Measurements from ENCODE around the gene HSP90AA1.
"Not testable (repeated sequence)": the region's sequence is repeated elsewhere in the genome, so short reads cannot be mapped to it uniquely, and the experiment has no call there.

Gene HSP90AA1

DNA sequence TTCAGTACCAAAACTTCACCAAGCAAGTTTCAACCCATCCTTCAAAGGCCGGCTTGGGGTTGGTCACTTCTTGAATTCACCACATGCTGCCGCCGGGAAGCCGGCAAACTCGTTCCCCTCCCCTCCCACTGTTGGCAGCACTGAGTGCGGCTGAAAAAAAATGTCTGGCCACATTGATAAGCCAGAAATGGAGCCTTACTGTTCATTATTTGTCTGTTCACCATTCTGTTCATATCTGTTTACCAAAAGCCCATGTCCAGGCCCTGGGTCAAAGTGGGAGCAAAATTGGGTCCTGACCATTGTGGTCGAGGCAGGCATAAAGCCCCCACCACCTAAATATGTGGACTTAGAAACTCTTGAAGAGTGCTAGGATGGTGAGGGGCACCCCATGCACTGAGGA lies 7.3 kb upstream of the HSP90AA1 start:
- DNase-seq (ENCODE audit: low read depth): no peak

DNA sequence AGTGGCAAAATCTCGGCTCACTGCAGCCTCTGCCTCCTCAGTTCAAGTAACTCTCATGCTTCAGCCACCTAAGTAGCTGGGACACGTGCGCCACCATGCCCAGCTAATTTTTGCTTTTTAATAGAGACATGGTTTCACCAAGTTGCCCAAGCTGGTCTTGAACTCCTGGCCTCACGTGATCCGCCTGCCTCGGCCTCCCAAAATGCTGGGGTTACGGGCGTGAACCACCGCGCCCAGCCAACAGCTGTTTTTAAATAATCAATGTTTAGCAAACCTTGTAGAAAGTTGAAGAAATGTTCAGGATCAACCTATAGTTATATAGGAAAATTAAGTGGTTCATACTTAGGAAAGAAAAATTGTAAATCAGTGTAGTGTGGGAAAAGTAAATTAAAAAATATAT lies 6.0 kb upstream of the HSP90AA1 start:
- no peak for DNase-seq (ENCODE audit: low read depth)

DNA sequence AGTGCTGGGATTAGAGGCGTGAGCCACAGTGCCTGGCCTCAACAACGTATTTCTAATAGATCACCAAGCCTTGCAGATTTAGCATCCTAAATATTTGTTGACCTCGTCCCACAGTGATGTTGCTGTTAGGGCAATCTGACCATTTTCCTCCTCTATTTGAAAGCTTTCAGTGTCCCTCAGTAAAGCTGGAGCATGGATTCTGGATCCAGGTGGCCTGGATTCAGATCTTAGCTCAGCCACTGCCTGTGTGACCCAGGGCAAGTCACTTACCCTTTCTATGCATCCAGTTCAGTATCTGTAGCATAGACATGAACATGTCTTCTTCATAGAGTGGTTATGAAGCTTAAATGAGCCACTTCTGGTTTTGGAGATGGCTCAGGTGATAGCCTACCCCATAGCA lies 3.9 kb upstream of the HSP90AA1 start:
- no peak for DNase-seq (ENCODE audit: low read depth)

DNA sequence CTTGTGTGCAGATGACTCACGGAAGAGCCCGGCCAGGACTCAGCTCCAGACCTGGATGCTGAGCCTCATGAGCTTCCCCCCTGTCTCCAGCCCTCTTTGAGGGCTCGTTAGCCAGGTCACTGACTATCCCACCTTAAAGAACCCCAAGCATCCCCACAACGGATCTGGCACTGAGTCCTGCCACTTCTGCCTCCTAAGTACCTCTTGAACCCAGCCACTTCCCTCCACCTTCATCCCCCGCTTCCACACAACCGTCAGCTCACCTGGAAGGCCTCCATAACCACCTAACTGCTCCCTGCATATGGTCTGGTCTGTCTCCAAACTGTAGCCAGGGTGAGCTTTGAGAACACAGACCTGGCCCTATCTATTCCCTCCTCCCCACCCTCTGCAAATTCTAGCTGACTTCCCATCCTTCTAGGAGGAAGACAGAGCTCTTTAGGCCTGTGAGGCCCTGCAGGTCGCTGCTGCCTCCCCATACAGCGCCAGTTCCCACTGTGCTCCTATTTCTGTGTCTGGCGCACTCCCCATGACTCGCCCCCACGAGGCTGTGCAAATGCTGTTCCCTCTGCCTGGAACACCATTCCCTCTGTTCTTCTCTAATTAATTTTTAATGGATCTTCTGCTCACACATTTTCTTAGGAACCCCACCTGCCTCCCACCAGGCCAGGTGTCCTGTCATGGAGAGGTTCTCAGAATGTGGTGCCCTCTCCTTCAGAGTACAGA lies 2.9 kb upstream of the HSP90AA1 start:
- DNase-seq (ENCODE audit: low read depth): no peak

DNA sequence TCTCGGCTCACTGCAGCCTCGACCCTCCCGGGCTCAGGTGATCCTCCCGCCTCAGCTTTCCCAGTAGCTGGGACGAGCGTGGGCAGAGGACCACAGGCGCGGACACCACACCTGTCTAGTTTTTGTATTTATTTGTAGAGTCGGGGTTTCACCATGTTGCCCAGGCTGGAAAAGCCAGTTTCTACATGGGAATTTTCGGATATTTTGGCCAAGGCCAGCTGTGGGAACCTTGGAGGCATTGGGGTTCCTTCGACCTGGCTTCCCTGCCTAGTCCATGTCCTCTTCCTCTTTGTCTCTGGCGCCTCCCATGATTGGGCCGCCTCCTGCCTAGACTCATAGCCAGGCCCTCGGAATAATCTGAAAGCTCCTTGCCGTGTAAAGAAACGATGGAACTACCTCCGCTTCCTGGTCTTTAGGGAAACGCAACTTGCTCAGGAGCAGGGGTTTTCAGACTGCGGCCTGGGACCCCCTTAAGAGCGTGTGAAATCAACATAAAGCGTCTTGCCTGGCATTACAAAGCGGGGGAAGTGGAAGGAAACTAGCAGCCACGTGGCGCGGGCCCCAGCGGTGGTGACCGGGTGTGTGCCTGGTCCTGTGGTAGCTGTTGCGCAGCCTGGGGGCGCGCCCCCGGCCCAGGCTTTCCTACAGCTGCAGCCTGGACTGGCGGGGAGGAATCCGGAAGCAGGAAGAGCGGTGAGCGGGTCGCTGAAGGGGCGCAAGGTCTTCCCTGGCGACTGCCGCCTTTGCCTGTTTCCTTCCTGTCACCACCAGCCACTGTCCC lies 1.4 kb upstream of the HSP90AA1 start:
- peak; percentile 34 for DNase-seq (ENCODE audit: low read depth)

DNA sequence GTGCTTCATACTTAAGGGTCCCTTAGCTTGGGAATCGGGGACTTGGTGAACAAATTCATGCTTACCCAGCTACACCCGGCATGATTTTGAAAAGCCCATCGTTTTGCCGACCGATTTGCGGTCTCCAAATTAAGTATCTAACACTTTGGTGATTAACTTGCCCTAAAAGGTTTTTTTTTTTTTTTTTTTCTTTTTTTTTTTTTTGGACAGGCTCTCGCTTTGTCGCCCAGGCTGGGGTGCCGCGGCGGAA lies 843 bp upstream of the HSP90AA1 start:
- DNase-seq (ENCODE audit: low read depth): no peak

DNA sequence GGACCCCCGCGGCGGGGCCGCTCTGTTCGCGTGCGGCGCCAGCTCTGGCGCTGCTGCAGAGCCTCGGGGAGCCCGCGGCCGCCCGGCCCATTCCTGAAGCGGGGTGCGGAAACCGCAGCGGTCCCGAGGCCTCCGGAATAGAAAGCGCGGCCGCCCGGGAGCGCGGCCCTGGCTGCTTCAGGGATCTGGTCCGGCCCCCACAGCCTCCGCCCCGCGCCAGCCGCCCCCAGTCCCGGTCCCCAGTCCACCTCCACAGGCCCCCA lies 204 bp downstream of the HSP90AA1 start:
- DNase-seq (ENCODE audit: low read depth): no peak

DNA sequence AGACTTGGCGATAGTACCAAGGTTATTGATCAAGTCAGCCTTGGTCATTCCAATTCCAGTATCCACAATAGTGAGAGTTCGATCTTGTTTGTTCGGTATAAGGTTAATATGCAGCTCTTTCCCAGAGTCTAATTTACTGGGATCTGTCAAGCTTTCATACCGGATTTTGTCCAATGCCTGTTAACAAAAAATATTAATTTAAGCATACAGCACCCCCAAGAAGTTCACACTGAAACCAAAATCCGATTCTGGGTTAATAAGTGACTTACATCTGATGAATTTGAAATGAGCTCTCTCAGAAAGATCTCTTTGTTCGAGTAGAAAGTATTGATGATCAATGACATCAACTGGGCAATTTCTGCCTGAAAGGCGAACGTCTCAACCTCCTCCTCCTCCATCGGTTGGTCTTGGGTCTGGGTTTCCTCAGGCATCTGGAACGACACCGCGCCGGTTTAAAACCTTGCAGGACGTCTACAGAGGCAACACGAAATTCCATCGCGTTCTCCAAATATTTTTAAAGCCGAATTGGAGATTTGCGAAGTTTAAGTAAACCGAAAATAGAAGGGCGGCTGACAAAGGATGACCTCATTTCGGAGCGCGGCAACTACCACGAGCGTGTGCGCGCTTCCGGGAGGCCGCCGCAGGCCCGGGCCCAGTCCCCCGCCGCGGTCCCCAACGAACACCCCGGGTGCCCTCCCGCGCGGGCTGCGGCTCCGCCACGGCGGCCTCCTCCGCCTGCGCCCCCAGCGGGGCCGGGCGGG lies 716 bp downstream of the HSP90AA1 start:
- peak; percentile 54 for DNase-seq (ENCODE audit: low read depth)

DNA sequence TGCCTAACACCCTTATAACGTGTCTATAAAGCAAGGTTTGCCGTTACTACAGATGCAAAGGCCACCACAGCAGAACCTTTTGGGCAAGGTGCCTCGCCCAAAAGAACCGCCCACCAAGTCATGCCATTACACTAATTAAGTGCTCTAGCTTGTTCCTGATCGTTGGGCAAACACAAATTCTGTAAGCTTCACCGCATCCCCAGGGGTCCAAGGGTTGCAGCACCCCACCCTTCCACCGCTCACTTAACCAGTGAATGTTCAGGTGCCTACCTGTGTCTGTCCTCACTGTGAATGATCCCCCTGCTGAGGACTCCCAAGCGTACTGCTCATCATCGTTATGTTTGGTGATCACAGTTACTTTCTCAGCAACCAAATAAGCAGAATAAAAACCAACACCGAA lies 1.4 kb downstream of the HSP90AA1 start:
- DNase-seq (ENCODE audit: low read depth): no peak

DNA sequence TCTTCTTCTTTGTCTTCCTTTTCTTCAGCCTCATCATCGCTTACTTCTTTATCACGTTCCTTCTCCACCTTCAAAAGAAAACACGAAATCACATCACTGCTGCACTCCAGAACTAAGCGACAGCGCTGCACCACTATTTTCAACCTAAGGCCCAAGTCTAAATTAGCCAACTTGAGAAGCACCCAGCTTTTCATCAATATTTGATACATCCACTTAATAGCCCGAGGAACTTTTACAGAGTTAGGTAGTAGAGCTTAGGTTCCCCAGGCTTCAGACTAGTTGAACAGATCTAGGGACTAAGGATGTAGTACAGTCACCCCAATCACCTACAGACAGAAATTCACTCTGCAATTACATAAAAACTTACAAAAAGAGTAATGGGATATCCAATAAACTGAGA lies 1.9 kb downstream of the HSP90AA1 start:
- no peak for DNase-seq (ENCODE audit: low read depth)

DNA sequence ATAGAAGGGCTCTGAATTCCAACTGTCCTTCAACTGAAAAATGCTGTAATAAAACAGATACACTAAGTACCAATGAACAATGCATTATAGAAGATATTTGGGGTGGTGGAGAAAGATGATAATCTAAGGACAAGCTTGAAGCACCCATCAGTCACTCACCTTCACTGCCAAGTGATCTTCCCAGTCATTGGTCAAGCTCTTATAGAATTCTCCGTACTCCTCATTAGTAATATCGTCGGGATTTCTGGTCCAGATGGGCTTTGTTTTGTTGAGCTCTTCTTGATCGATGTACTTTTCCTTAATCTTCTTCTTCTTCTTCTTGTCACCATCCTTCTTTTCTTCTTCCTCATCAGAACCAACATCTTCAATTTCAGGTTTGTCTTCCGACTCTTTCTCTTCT lies 2.3 kb downstream of the HSP90AA1 start:
- DNase-seq (ENCODE audit: low read depth): not testable (repeated sequence)

DNA sequence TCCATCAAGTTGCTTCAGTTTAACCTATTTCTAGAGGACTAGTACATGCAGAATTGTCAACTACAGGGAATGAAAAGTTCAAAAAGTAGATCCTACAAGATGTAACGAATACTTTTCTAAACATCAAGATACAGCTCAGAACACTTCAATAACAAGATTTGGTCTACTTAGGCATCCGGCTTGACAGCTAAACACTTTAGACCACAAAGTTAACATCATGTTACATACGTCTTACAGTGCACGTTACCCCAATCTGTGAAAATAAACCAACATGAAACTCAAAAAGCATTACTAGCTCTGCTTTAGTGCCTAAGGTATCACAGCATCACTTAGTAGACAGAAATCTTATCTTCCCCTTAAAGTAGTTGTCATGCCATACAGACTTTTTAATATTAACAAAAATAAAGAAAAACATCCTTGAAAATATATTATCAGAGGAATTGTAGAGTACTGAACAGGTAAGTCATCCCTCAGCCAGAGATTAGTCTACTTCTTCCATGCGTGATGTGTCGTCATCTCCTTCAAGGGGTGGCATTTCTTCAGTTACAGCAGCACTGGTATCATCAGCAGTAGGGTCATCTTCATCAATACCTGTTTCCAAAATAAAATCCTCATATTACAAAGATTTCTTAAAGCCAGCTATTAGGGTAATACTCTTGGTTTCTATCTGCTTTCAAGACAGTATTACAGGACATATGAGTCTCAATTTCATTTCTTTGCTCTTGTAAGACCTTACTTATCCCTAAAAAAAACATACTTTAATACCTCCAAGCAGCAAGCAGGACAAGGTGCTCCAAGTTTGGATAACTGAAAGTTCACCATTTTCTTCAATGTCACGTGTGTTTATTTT lies 5.4 kb downstream of the HSP90AA1 start:
- no peak for DNase-seq (ENCODE audit: low read depth)

DNA sequence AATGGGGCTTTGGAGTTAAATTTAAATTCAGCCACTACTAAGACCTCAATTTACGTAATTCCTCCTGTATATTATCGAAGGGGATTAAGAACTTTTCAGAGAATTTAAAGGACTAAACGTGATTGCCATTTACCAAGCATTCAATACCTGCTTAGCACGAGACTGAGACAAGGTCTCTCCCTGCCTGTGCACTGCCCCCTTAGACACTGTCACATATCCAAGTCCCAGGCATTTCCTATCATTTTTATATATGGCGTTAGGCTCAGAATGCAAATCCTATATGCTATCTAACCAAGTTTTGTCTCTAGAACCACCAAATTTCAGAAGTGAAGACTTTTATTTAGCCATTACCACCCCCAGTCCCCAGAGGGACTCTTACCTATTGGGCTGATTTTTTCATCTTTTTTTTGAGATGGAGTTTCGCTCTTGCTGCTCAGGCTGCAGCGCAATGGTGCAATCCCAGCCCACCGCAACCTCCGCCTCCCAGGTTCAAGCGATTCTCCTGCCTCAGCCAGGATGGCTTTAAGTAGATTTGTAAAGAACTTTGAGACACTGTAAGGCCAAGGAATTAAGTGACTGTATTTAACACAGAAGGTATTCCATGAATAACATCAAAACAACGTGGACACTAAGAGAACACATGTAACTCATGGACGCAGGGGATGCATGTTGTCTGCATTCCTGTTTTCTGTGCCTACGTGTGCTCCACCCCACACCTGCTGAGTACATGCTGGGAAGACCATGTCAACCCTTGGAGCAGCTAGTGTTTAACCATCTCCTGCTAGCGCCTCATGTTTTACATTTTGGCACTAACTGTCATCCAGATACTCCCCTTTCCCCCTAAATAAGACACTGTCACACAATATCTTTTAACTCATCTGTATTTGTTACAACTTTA lies 6.4 kb downstream of the HSP90AA1 start:
- DNase-seq (ENCODE audit: low read depth): no peak

DNA sequence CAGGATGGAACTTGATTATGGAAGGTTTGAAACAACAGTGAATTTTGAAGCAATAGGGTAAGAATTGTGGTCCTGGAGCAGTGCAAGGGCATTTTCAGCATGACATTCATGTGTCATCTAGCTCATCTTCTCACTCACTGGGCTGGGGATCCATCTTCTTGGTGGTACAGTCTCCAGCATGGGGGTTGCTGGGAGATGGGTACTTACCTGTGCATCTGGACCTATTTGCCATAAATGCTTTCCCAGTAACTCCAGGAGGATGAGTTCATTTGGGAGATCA lies 7.2 kb downstream of the HSP90AA1 start:
- DNase-seq (ENCODE audit: low read depth): no peak

DNA sequence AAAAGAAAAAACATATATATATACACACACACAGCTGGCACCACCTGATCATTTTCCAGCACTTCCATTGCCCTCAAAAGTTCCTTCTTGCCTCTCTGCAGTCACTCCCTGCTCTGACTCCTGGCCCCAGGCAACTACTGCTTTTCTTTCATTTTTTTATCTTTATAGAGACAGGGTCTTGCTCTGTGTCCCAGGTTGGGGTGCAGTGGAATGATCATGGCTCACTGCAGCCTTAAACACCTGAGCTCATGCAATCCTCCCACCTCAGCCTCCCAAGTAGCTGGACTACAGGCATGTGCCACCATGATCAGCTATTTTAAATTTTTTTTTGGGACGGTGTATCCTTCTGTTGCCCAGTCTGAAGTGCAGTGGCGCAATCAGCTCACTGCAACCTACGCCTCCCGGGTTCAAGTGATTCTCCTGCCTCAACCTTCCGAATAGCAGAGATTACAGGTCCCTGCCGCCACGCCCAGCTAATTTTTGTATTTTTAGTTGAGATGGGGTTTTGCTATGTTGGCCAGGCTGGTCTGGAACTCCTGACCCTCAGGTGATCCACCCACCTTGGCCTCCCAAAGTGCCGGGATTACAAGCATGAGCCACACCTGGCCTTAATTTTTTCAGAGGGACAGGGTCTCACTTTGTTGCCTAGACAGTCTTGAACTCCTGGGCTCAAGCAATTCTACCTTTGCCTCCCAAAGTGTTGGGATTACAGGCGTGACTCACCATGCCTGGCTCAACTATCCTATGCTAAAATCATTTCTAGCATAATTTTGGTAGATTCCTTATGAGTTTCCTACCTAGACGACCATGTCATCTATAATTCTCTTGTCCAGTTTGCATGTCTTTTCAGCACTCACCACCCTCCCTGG lies 7.8 kb downstream of the HSP90AA1 start:
- DNase-seq (ENCODE audit: low read depth): no peak

DNA sequence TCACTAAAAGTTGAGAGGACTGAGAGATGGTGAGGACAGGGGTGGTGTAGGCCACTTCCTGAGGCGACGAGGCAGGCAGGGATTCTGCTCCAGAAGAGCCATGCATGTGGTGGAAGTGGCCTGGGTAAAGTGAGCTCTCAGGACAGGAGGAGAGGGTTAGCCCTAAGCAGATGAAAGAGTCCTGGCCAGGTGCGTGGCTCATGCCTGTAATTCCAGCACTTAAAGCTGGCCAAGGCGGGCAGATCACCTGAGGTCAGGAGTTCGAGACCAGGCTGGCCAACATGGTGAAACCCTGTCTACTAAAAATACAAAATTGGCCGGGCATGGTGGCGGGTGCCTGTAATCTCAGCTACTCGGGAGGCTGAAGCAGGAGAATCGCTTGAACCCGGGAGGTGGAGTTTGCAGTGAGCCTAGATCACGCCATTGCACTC lies 8.5 kb downstream of the HSP90AA1 start:
- not testable (repeated sequence) for DNase-seq (ENCODE audit: low read depth)

DNA sequence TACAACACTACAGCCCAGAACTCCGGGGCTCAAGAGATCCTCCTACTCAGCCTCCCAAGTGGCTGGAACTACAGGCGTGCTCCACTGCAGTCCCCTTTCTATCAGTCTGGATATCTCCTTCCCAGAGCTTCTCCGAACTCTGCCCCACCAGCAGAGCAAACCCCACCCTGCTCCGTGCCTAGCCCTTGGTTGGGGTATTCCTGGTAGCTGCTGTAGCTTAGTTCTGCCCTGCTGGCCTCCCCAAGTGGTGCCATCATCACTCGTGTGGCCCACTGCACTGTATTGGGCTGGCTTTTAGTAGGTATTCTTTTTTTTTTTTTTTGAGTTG lies 9.5 kb downstream of the HSP90AA1 start:
- no peak for DNase-seq (ENCODE audit: low read depth)

DNA sequence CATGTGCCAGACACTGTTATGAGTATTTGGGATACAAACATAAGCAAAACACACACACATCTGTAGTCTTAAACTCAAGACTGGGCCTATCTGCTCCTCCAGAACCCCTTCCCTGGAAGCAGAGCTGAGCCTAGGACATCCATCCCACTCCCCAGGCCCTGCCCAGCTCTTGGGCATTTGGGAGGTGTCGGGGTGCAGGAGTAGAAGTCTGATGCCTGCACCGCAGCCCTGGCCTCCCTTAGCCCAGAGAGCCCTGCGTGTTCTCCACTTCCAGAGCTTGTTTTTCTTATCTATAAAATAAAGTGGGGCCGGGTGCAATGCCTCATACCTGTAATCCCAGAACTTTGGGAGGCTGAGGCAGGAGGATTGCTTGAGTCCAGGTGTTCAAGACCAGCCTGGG lies 11.7 kb downstream of the HSP90AA1 start:
- DNase-seq (ENCODE audit: low read depth): no peak

DNA sequence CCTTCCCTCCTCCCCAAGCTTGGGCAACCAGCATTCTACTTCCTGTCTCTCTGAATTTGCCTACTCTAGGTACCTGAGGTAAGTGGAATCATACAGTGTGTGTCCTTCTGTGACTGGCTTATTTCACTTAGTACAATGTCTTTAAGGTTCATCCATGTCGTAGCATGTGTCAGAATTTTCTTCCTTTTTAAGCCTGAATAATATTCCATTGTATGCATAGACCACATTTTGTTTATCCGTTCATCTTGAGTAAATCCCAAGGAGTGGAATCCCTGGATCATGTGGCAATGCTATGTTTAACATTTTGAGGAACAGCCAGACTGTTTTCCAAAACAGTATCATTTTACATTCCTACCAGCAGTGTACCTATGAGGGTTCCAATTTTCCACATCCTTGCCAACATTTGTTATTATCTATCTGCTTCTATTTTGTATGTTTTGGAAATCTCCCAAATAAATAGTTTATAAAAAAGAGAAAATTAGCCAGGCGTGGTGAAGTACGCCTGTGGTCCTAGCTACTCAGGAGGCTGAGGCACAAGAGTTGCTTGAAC lies 12.4 kb downstream of the HSP90AA1 start:
- DNase-seq (ENCODE audit: low read depth): no peak

DNA sequence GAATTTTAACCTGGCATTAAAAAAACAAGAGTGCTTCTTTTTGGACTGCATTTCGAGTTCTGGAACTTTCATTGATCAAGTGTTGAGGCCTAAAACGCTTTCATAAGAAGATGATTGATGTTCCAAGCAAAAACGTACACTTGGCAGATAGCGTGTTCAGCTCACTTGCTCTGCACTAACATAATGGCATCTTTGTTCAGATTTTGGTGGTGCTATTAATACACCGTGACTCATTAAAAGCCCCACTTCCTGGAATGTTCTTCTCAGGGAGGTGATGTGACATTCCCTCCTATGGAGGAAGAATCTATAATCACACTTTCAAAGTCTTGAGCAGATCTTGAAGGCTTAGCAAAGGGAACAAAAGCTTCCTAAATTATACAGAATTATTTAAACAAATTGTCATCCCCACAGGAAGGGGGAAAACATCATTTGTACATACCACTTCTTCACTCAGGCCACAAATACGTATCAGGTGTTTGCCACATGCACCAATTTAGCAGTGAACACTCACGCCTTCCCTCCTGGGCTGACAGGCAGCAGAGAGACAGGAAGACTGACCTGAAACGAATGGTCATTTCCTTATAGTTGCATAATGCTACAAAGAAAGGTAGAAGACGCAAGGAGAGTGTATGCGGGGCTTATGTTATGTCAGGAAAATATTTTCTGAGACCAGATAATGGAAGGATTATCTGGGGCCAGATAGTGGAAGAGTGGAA lies 15.4 kb downstream of the HSP90AA1 start:
- no peak for DNase-seq (ENCODE audit: low read depth)

All from activated T-cell treated with anti-CD3 and anti-CD28 coated beads for 1 hour (primary cell).